ENCODE results near the gene TRIM31.

Gene TRIM31

GRCh38 chr6:30113003-30113759 is at the start of gene TRIM31:
Gene TRIM31, minus strand, starts transcription at chr6:30113090. Its CDS starts 285 bp downstream, at chr6:30112805.
- no peak for TF ChIP-seq CTCF (IDR thresholded peaks at IDR 0.05; ENCODE audit: low read depth, low read length)
- H3K4me3 ChIP-seq (ENCODE audit: low read depth, low read length) = no peak within 1 kb of the TSS

GRCh38 chr6:30162265-30163089 is 49.6 kb upstream of the TRIM31 start:
- no peak overlapping the region for H3K4me3 ChIP-seq (ENCODE audit: low read depth, low read length)

GRCh38 chr6:30160785-30161531 is 48.1 kb upstream of the TRIM31 start, which contains the start of gene TRIM10:
Gene TRIM10, minus strand, starts transcription at chr6:30161211. Its CDS starts 353 bp downstream, at chr6:30160858.
- no peak within 1 kb of the TSS for H3K4me3 ChIP-seq (ENCODE audit: low read depth, low read length)
- no peak for TF ChIP-seq CTCF (IDR thresholded peaks at IDR 0.05; ENCODE audit: low read depth, low read length)

More at GRCh38 chr6:30162265-30163089, 49.6 kb upstream of the TRIM31 start:
- no peak for TF ChIP-seq CTCF (IDR thresholded peaks at IDR 0.05; ENCODE audit: low read depth, low read length)

GRCh38 chr6:30160008-30160784 is 47.3 kb upstream of the TRIM31 start:
- TF ChIP-seq CTCF (IDR thresholded peaks at IDR 0.05; ENCODE audit: low read depth, low read length) = no peak

GRCh38 chr6:30158475-30159040 is 45.7 kb upstream of the TRIM31 start:
- TF ChIP-seq CTCF (IDR thresholded peaks at IDR 0.05; ENCODE audit: low read depth, low read length) = no peak
- no peak overlapping the region for H3K4me3 ChIP-seq (ENCODE audit: low read depth, low read length)

More at GRCh38 chr6:30160008-30160784, 47.3 kb upstream of the TRIM31 start:
- H3K4me3 ChIP-seq (ENCODE audit: low read depth, low read length) = no peak overlapping the region

- H3K4me3 ChIP-seq (ENCODE audit: low read depth, low read length) = no peak overlapping the region
- no peak for TF ChIP-seq CTCF (IDR thresholded peaks at IDR 0.05; ENCODE audit: low read depth, low read length)
Measured at GRCh38 chr6:30157999-30158398, 45.1 kb upstream of the TRIM31 start.

All from WI38 (cell line).